G401 (cell line): ENCODE measurements around the gene SCRT2. TPM values are rescaled to one million over a fixed set of nuclear protein-coding genes. Genes with fewer than 3 reads are reported as not detected.
A peak's percentile ranks its signal among the peaks of the same experiment; 100 is the strongest.

Experiments
- DNase-seq: peaks from one replicate; pipeline ENCODE4 v3.0.0-alpha.2; 2015; ENCODE audit warnings: low spot score
- in situ Hi-C: cut with HindIII; loops from 2 replicates; pipeline ENCODE4 v1.10.0; 2016; ENCODE audit warnings: low sequenced_read_pairs, mixed read lengths
- total RNA-seq: library from RNA; depleted of rRNA; stranded (reverse); fragments of >200 nt; shearing (Covaris generic); gene quantifications from 2 replicates; pipeline ENCODE4 v1.2.3, GENCODE V29; 2014

Gene SCRT2
- total RNA-seq, 1 experiment from 2014 or later = not detected

DNA sequence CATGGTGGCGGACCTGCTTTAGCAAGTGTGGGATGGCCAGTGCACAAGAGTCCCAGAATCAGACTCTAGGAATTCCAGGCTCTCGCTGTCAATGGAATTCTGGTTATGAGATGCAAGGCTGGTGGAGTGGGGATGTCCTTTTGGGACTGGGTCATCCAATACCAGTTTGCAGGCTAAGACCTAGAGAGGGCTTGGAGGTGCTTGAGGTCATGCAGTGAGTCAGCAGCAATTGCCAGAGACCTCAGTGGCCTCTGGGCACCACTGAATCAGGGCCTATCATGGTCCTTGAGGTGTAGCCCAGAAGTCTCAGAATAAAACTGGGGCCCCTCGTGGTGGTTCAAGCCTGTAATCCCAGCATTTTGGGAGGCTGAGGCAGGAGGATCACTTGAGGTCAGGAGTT lies 1.4 kb upstream of the SCRT2 start:
- no peak for DNase-seq
- in situ Hi-C loops = no loop called here

GRCh38 chr20:676315-676937 lies 824 bp upstream of the SCRT2 start:
- DNase-seq = no peak
- in situ Hi-C loops = no loop called here

GRCh38 chr20:675033-675452 lies 559 bp downstream of the SCRT2 start:
- DNase-seq = no peak
- in situ Hi-C loops = no loop called here

GRCh38 chr20:673603-674001 lies 2.0 kb downstream of the SCRT2 start:
- in situ Hi-C loops = no loop called here
- DNase-seq = peak; percentile 51

GRCh38 chr20:672963-673602 lies 2.5 kb downstream of the SCRT2 start:
- in situ Hi-C loops = no loop called here
- no peak for DNase-seq

- in situ Hi-C loops = no loop called here
- DNase-seq = no peak
Measured at GRCh38 chr20:671252-672030, 4.2 kb downstream of the SCRT2 start.

GRCh38 chr20:669573-669972 lies 6.0 kb downstream of the SCRT2 start:
- in situ Hi-C loops = no loop called here
- peak; percentile 18 for DNase-seq

DNA sequence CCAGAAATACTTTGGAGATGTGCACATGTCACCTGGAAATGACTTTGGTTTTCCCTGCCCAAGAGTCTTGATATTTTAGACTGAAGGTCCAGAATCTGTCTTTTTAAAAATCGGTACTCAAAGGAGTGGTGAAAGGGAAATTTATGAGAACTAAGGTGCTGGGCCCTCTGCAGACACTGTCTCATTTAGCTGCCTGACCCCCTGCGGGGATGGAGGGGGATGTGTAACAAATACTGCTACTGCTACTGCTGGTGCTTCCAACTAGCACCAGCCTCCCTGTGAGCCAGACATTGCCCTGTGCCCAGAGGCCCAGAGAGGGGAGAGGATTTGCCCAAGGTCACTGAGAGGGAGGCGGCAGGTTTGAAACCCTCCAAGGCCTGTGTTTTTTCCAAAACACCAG lies 7.0 kb downstream of the SCRT2 start:
- in situ Hi-C loops = no loop called here
- DNase-seq = no peak

GRCh38 chr20:668050-668449 lies 7.6 kb downstream of the SCRT2 start:
- in situ Hi-C loops = no loop called here

GRCh38 chr20:667351-668034 lies 8.1 kb downstream of the SCRT2 start:
- peak; percentile 60 for DNase-seq
- in situ Hi-C loops = no loop called here

More at GRCh38 chr20:668050-668449, 7.6 kb downstream of the SCRT2 start:
- no peak for DNase-seq

DNA sequence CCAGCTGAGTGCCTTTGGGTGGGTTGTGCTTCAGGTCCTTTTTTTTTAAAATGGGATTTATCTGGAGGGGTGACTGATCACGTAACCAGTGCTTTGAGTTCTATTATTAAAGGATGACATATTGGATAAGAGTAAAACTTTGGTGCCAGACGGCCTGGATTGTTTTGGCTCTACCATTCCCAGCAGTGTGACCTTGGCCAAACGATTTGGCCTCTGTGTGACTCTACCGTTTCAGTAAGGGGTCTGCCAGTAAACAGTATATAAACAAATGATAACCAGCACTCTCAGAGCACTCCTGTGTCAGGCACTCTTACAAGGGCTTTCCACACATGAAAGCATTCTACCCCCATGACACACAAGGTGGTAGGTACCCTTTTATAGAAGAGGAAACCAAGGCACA lies 8.7 kb downstream of the SCRT2 start:
- no peak for DNase-seq
- in situ Hi-C loops = no loop called here

GRCh38 chr20:665276-665675 lies 10.3 kb downstream of the SCRT2 start:
- no peak for DNase-seq
- in situ Hi-C loops = no loop called here

- DNase-seq = no peak
- in situ Hi-C loops = no loop called here
Measured at GRCh38 chr20:664576-664975, 11.0 kb downstream of the SCRT2 start.

- in situ Hi-C loops = no loop called here
- DNase-seq = no peak
Measured at GRCh38 chr20:664151-664550, 11.5 kb downstream of the SCRT2 start.

GRCh38 chr20:663315-664090 lies 12.1 kb downstream of the SCRT2 start:
- no peak for DNase-seq
- in situ Hi-C loops = no loop called here

DNA sequence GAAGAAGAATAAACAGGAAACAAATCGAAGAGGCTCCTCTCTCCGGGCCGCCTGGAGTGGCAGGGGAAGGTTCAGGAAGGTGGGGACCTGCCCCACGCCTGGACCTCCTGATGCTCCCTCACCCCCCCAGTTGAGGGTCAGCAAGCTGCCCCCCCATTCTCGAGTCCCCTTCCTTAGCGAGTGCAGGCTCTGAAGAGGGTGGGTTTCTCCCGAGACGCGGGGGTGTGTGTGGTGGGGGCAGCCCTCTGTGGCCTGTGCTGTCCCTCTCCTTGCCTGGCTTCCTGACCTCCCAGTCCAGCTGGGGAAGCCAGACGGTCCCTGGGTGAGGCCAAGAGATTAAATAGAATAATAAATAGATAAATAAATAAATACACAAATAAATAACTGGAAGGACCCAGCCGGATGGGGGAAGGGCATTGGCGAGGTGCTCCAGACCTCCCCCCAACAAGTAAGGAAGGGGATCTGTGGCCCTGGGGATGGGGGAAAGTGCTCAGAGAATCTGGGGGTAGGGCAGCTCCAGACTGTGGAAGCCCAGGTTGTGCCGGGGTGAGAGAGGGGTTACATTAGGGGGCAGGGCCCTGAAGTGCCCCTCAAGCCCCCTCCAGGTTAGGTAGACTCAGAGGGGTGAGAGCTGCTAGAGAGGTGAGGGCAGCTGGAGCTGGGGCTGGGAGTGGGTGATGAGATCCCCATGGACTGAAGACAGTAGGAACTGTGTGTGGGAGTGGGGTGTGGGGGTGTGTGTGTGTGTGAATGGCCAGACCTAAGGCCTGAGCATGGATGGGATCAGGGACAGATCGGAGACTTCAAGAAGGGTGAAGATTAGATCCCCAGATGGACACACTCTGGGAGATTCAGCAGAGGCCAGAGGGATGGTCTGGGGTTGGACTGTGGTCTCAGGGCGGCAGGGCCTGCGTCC lies 13.1 kb downstream of the SCRT2 start:
- in situ Hi-C loops = no loop called here
- no peak for DNase-seq

GRCh38 chr20:661474-662270 lies 13.9 kb downstream of the SCRT2 start:
- in situ Hi-C loops = no loop called here
- DNase-seq = no peak
